Left lung (tissue), 10 donors: ENCODE measurements around the gene POLQ. TPM values are rescaled to one million over a fixed set of nuclear protein-coding genes. Genes with fewer than 3 reads are reported as not detected.

Experiments
- ATAC-seq: fragments of 200-7000 bp; cut with Tn5 transposase; one replicate; pipeline ENCODE4 v1.9.1; 2020; ENCODE audit warnings: moderate library complexity
- DNase-seq, 4 donors: peaks; one replicate each; pipeline ENCODE4 v3.0.0-alpha.2; 2013 to 2020
- H3K27ac ChIP-seq, 2 donors: fragments of 200-600 bp; sonication (generic) in 1 of 2; one replicate each; pipeline versions ENCODE4 v1.5.0 to v1.8.0; 2020 to 2021
- H3K27me3 ChIP-seq, 2 donors: fragments of 200-600 bp; sonication (generic) in 1 of 2; one replicate each; pipeline versions ENCODE4 v1.5.0 to v1.8.0; 2020 to 2021
- H3K36me3 ChIP-seq, 2 donors: fragments of 200-600 bp; sonication (generic) in 1 of 2; one replicate each; pipeline versions ENCODE4 v1.5.0 to v1.8.0; 2020 to 2021
- H3K4me1 ChIP-seq, 2 donors: fragments of 200-600 bp; one replicate each; pipeline ENCODE4 v1.8.0; 2021
- H3K4me3 ChIP-seq, 2 donors: fragments of 200-600 bp; sonication (generic) in 1 of 2; one replicate each; pipeline versions ENCODE4 v1.5.0 to v1.8.0; 2020 to 2021; ENCODE audit warnings: mild to moderate bottlenecking in 1 of 2
- H3K9me3 ChIP-seq, 2 donors: fragments of 200-600 bp; sonication (generic) in 1 of 2; one replicate each; pipeline versions ENCODE4 v1.5.0 to v1.8.0; 2020 to 2021
- CTCF ChIP-seq, 2 donors: fragments of 200-600 bp; sonication (generic) in 1 of 2; IDR thresholded peaks; one replicate each; pipeline versions ENCODE4 v1.5.0 to v1.8.0; 2021; ENCODE audit warnings: antibody characterized with exemption in 2 of 2
- intact Hi-C, 2 donors: fragments of 100-400 bp; cut with DNase I; formaldehyde crosslinking; loops; one replicate each; pipeline versions ENCODE4 v1.11.2 to v1.14.2; 2022
- polyA plus RNA-seq, 6 donors: library from polyadenylated mRNA; unstranded; fragments of 120-200 nt; gene quantifications; one replicate each; pipeline ENCODE4 v1.2.1, GENCODE V29; 2013; ENCODE audit not compliant: insufficient read length in 6 of 6
- total RNA-seq, 2 donors: library from RNA; stranded (reverse); fragmentation: NEBNext Ultra II Directional; extraction: Animal tissue kit (Norgen Biotek cat#: 25700); gene quantifications; one replicate each; pipeline ENCODE4 v1.2.1, GENCODE V29; 2021
- donor health status: DM: no; HTN: yes; CAD: no.
- donor health status: DM: no; HTN: no; CAD: no.

POLQ gene
- total and polyA plus RNA-seq, 8 donors: 1.7 to 10.4 (median 5.8) TPM

- Histone ChIP-seq H3K36me3 (no peaks in the 10 kb centered on the region), H3K4me1 (peaks cover 0 to 17% of the 10 kb centered on the region in 2 donors), H3K27me3 (no peaks in the 10 kb centered on the region), H3K27ac (no peak overlapping the region), H3K4me3 (no peak overlapping the region), H3K9me3 (no peaks in the 10 kb centered on the region)
- DNase-seq (no peak), ATAC-seq (no peak)
- TF ChIP-seq CTCF (IDR thresholded peaks at IDR 0.05): no peak
- intact Hi-C loops: no loop called here
Measured at GRCh38 chr3:121436074-121436473, 109.7 kb downstream of the POLQ start.

- no peak overlapping the region for H3K27ac ChIP-seq
Measured at GRCh38 chr3:121431726-121432517, 113.9 kb downstream of the POLQ start.

GRCh38 chr3:121430664-121431215, 115.0 kb downstream of the POLQ start:
- Histone ChIP-seq H3K27me3 (no peaks in the 10 kb centered on the region), H3K27ac (no peak overlapping the region), H3K36me3 (no peaks in the 10 kb centered on the region), H3K4me1 (peaks cover 0 to 17% of the 10 kb centered on the region in 2 donors), H3K4me3 (no peak overlapping the region), H3K9me3 (no peaks in the 10 kb centered on the region)
- intact Hi-C loops: no loop called here
- DNase-seq: no peak
- no peak for TF ChIP-seq CTCF (IDR thresholded peaks at IDR 0.05)
- no peak for ATAC-seq

More at GRCh38 chr3:121431726-121432517, 113.9 kb downstream of the POLQ start:
- TF ChIP-seq CTCF (IDR thresholded peaks at IDR 0.05): no peak
- no peaks in the 10 kb centered on the region for H3K36me3 ChIP-seq
- DNase-seq (peak in 2 of 4 donors; percentile 10 to 28), ATAC-seq (peak; percentile 93)
- intact Hi-C loops: no loop called here
- no peaks in the 10 kb centered on the region for H3K9me3 ChIP-seq
- peaks cover 0 to 17% of the 10 kb centered on the region in 2 donors for H3K4me1 ChIP-seq
- peak overlapping the region; percentile 8 to 21 for H3K4me3 ChIP-seq
- no peaks in the 10 kb centered on the region for H3K27me3 ChIP-seq

- intact Hi-C loops: no loop called here
- H3K27ac ChIP-seq: no peak overlapping the region
- DNase-seq (no peak), ATAC-seq (no peak)
- H3K4me3 ChIP-seq: no peak overlapping the region
- no peaks in the 10 kb centered on the region for H3K27me3 ChIP-seq
- H3K36me3 ChIP-seq: no peaks in the 10 kb centered on the region
- no peaks in the 10 kb centered on the region for H3K9me3 ChIP-seq
- TF ChIP-seq CTCF (IDR thresholded peaks at IDR 0.05): no peak
- H3K4me1 ChIP-seq: no peaks in the 10 kb centered on the region
Measured at GRCh38 chr3:121424549-121424948, 121.2 kb downstream of the POLQ start.

- DNase-seq: no peak
- H3K4me1 ChIP-seq: no peaks in the 10 kb centered on the region
- no peak for ATAC-seq
- TF ChIP-seq CTCF (IDR thresholded peaks at IDR 0.05): no peak
- no peaks in the 10 kb centered on the region for H3K36me3 ChIP-seq
- no peaks in the 10 kb centered on the region for H3K27me3 ChIP-seq
- no peak overlapping the region for H3K4me3 ChIP-seq
- intact Hi-C loops: no loop called here
- H3K27ac ChIP-seq: no peak overlapping the region
- H3K9me3 ChIP-seq: no peaks in the 10 kb centered on the region
Measured at GRCh38 chr3:121418182-121418581, 127.6 kb downstream of the POLQ start.
